Bladder microvascular endothelial cell (primary cell): ENCODE measurements around the gene RHOB. TPM values are rescaled to one million over a fixed set of nuclear protein-coding genes. Genes with fewer than 3 reads are reported as not detected.

Source experiments
- total RNA-seq: library from RNA; depleted of rRNA; stranded (reverse); fragments of >200 nt; gene quantifications from 2 replicates; pipeline ENCODE4 v1.2.3, GENCODE V29; 2014

RHOB gene
- 931 and 1,605 TPM in 2 replicates for total RNA-seq

GRCh38 chr2:20446917-20447436 lies at the start of gene RHOB:
RHOB (plus strand) TSS chr2:20447074; CDS start chr2:20447466, 392 bp downstream.

Other genes with a start within 250 kb of the RHOB start
- gene SDC1, start 221.9 kb upstream of the RHOB start, total RNA-seq: 0.65 and 1.4 TPM in 2 replicates
- 27.5 and 81.9 TPM in 2 replicates for gene PUM2, start 96.2 kb upstream of the RHOB start, total RNA-seq
- gene HS1BP3, start 204.0 kb downstream of the RHOB start, total RNA-seq: 20.6 and 29.8 TPM in 2 replicates
- 0.16 and 162 TPM in 2 replicates for gene GDF7, start 220.1 kb downstream of the RHOB start, total RNA-seq